Measurements from ENCODE around the gene DNAH8.

The DNAH8 gene

DNA sequence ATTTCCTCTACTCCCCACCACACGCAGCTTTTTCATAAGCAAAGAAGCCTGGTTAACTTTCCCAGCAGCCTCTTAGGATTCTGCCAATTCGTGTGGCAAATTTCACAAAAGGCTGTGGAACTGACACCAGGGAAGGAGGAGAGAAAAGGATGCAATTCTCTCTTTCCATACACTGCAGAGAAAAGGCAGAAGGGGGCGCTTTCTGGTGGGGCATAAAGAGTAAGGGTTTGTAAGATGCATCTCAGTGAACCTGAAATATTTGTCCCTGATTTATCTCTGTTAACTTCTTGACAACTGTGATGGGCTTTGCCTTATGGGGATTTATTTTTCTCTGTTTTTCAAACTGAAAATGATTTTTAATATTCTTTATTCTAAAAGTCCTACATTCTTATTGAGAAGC, 288.0 kb downstream of the DNAH8 start:
- no peak overlapping the region for H3K4me3 ChIP-seq (ENCODE audit: low read depth, low read length)

DNA sequence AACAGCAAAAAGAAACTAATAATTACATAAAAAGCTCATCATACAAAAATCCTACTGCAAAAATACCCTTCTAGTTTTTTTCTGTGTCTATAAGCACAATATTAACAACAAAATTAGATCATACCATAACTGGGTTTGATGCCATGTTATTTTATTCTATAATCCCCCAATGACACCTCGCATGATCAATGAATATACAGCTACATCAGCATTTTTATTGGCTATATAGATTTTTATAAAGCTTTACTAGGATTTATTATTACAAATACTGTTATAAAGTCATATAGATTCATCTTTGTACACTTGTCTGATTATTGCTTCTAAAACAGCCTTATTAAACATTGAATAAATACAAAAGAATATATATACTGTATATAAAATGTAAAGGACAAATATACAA, 288.4 kb downstream of the DNAH8 start:
- no peak overlapping the region for H3K4me3 ChIP-seq (ENCODE audit: low read depth, low read length)

DNA sequence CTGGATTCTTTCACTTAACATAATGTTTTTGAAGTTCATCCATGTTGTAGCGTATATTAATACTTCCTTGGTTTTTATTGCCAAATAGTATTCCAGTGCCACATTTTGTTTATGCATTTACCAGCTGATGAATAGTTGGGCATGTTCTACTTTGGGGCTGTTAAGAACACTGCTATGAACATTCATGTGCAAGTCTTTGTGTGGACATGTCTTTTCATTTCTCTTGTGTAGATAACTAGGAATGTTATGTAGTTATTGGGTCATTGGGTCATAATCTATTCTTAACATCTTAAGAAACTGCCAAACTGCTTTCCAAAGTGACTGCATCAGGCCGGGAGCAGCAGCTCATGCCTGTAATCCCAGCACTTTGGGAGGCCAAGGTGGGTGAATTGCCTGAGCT, 289.7 kb downstream of the DNAH8 start:
- H3K4me3 ChIP-seq (ENCODE audit: low read depth, low read length), result no peak overlapping the region

DNA sequence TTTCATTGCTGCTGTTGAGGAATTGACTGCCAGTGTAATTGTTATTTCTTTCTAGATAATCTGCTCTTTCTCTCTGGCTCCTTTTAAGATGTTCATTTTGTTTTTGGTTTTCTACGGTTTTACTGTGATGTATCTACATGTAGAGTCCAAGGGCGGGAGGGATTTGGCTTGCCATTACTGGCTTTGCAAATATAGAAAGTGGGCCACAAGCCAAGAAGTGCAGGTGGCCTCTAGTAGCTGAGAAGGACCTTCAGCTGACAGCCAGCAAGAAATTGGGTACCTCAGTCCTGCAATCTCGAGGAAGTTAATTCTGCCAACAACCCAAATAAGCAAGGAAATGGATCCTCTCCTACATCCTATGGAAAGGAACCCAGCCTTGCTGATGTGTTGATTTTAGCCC, 290.7 kb downstream of the DNAH8 start:
- H3K4me3 ChIP-seq (ENCODE audit: low read depth, low read length), result no peak overlapping the region

DNA sequence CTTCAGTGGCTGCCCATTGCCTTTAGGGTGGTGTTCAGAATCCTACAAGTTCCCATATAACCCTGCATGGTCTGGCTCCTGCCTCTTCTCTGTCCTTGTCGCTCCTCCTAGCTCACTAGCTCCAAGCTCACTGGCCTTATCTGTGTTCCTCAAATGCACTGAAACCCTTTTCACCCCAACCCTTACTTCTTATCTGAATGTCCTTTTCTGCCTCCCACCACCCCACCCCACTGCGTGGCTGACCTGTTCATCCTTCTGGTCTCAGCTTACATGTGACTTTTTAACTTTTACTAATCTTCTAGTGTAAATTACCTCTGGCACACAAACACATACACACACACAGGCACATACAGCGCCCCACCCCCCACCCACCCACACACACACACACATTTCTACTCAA, 292.5 kb downstream of the DNAH8 start:
- no peak overlapping the region for H3K4me3 ChIP-seq (ENCODE audit: low read depth, low read length)

DNA sequence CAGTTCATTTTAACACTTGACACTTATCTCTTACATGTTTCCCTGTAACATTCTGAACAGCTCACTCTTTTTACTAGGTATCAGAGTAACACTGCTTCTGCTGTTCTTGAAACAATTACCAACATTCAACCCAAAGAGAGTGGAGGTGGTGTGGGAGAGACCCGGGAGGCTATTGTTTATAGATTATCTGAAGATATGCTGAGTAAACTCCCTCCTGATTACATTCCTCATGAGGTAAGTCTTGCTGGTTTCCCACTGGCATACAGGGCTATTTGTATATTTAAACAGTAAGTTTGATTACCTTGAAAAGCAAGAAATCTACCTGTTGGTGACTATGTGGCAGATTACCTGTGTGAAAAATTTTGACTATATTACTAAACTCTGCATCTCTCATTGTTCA, 293.6 kb downstream of the DNAH8 start:
- H3K4me3 ChIP-seq (ENCODE audit: low read depth, low read length), result no peak overlapping the region

DNA sequence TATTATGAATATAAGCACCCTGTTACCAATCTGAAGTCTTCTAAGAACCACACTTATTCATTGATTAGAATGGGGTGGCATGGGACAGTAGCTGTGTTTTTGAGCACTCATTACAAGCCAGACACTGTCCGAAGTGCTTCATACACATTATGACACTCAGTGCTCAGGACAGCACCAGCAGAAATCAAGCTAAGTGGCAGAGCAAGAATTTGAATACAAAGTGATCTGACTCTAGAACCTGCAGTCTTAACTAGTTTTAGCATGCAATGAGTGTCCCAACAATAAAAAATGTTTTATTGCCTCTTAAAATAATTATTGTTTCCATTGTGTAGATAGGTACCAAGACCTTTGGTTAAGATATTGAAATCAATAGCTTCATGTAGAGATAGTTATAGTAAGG, 294.4 kb downstream of the DNAH8 start:
- no peak overlapping the region for H3K4me3 ChIP-seq (ENCODE audit: low read depth, low read length)

DNA sequence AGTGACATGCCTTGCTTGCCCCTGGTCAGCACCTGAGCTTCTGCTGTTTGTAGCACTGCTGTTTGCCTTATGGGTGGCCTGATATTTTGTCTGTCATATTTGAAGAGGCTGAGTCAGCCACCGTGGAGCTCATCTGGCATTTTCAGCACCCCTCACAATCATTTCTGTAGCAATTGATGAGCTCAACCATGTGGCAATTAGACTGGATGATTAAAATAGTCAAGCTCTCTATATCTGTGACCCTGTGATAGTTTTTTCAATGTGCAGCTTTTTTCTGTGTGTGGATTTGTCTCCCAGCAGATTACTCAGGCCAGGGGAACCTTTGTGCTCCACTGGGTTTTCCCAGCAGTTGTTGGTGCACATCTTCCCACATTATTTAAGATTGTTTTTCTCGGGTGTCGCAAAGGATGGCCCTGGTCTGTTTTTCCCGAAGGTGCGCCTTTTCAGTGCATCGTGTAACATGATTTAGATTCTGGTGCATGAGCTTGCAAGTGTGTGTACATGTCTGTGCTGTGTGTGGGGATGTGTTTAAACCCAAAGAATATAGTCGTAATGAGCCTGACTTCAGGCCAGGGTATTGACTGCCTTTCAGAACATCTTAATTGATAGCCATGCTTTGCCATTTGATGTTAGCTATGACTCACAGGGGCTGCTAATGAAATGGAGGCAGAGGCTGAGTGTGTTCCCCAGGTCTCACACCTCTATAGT, 301.9 kb downstream of the DNAH8 start:
- no peak overlapping the region for H3K4me3 ChIP-seq (ENCODE audit: low read depth, low read length)

DNA sequence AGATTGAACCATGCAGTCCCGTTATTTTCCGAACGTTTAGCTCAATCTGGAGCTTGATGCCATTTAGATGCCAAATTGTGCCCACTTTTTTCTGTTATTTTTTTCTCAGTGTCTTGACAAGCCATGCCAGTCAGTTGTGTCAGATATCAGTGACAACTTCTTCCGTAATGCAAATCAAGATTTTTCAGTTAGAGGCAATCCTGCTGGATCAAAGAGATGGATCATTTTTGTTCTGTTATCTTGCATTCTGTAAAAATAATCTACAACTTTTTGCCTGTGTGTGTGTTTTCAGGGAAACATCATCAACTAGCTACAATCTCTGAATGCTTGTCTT, 302.4 kb downstream of the DNAH8 start:
- no peak overlapping the region for H3K4me3 ChIP-seq (ENCODE audit: low read depth, low read length)

DNA sequence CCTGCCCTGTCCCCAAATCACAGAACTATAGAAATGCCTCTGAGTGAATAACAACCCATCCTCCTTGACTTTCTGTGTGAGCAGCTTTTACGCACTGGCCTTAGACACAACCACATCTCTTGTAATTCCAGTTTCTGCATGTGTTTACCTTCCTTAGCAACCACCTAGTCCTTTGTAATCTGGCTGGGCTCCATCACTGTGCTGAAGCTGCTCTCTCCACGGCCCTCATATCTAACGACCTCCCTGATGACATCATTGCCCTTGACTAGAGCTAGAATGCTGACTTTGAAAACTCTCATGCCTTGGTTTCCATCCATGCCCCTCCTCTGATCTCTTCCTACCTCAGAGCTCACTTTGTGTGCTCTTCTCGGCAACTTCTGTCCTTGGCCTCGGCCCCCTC, 303.0 kb downstream of the DNAH8 start:
- no peak overlapping the region for H3K4me3 ChIP-seq (ENCODE audit: low read depth, low read length)

DNA sequence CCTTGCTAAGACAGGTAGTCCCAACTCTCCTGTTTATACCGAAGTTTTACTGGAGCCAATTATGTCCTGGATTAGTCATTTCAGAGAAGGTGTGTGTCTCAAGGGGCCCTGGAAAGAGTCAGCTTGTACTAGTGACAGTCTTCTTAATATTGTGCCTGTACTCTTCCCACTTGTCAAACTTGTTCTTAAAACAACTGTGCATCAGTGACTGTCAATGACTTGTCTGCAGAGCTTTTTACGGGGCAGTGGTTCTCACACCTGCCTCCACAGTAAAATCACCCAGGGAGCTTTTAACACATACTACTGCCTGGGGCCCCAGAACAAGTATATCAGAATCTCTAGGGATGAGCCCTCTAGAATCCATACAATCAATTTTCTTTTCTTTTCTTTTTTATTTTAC, 305.0 kb downstream of the DNAH8 start:
- H3K4me3 ChIP-seq (ENCODE audit: low read depth, low read length), result no peak overlapping the region

DNA sequence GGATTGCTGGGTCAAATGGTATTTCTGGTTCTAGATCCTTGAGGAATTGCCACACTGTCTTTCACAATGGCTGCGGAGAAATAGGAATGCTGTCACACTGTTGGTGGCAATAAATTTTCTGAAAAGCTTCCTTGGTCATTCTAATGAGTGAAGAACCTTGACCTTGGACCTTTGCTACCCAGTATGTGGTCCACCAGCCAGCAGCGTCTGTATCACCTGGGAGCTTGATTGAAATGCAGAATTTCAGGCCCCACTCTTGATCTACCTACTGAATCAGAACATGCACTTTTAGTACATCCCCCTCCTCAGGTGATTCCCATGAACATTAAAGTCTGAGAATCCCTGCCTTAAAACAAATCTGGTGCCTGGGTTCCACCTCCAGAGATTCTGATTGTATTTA, 305.9 kb downstream of the DNAH8 start:
- no peak overlapping the region for H3K4me3 ChIP-seq (ENCODE audit: low read depth, low read length)

DNA sequence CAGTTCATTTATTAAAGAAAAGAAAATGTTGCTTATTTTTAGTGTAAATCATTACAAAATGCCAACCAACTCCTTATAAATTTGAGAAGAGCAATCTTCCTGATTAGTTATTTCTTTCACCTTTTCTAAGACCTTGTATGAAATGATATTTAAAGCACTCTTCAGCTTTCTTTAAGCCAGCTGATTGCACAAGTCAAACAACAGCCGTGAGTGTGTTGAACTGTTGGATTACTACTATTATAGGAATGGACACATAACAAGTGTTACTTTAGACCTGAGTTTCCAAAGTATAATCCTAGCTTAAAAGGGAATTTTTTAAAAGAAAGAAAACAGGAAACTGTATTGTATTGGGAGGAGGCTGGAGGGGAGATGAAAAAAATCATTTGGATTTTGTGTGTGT, 306.7 kb downstream of the DNAH8 start:
- H3K4me3 ChIP-seq (ENCODE audit: low read depth, low read length), result no peak overlapping the region

DNA sequence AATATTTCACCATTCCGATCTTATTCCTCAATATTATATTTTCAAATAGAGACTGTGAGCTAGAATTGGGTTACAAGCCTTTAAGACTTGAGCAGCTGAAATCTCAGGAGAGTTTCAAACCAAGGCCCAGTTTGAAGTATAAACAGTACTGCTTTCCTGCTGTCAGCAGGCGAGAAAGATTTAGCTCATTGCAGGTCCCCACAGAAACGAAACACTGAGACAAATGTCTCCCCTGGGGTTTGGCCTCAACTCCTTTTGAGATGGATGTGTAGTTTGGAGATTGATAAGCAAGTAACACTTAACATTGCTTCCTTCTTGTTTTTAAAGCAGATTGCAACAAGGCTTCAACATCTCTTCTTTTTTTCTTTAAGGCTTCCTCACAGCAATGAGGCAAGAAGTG, 311.1 kb downstream of the DNAH8 start:
- H3K4me3 ChIP-seq (ENCODE audit: low read depth, low read length), result no peak overlapping the region

DNA sequence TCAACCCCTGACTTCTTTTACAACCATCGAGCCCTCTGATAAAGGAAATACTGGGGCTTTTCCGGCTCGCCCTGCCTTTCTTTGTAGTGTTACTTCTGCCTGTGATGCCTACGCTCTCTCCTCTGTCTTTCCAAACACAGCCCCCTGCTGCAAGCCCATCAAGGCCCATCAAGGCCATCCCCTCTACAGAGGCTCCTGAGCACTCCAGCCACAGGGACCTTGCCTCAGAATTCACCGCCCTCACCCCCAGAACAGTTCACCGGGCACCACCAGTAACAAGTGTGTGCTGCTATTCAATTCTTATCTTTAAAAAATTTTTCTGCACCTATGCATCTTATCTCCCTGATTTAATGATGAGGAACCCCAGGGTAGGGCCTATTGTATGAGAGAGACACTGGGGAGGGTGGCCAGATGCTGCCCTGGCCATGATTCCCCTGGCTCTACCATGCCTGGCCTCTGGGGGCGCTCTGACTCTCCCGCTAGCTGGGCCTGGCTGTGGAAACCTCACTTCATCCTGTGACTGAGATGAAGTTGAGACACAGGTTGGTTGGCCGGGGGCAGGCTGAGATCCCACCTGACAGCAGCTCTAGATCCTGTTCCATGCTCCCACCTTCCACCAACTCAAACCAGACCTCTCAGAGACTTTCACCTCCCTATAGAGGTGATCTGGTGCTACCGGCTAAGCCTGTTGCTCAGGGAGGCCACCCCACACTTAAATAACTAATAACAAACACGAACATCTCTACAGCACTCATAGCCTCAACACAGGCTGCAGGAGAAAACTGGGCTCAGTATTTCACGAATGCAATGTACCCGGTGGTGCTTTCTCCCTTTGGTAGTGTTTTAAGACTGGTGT, 314.3 kb downstream of the DNAH8 start:
- H3K4me3 ChIP-seq (ENCODE audit: low read depth, low read length), result no peak overlapping the region

DNA sequence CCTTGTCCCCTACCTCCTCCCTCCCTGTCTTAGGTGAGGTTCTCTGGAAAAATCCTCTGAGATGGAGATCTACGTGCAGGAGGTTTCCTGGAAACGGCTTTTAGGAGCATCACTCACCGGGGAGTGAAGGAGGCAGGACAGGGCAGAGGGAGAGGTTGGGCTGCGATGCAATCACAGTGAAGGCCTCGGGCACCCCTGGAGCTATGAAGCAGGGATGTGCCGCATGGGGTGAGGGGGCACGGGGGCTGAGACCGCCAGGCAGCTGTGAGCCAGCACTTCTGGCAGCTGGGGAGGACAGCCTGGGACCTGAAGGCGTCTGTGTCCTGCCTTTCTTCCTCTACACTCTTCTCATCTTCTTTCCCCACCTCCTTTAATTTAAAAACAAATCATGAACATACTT, 320.6 kb downstream of the DNAH8 start:
- no peak overlapping the region for H3K4me3 ChIP-seq (ENCODE audit: low read depth, low read length)

DNA sequence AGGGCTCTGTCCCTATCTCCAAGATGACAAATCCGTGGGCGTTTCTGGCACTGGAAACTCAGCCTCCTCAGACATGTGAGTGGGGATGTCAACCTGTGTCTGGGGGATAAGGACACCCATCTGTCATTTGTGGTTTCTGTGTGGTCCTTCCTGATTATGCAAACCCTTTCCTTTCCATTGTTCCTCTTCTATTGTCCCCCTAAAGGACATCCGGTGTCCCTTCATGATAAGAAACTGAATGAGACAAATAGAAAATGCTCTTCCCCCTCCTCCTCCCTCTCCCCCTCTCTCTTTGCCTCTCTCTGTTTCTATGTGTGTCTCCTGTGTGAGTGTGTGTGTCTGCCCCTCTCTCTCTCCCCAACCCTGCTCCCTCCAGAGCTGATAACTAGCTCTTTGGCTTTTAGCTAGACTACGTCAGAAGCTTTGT, 322.0 kb downstream of the DNAH8 start:
- no peak overlapping the region for H3K4me3 ChIP-seq (ENCODE audit: low read depth, low read length)

DNA sequence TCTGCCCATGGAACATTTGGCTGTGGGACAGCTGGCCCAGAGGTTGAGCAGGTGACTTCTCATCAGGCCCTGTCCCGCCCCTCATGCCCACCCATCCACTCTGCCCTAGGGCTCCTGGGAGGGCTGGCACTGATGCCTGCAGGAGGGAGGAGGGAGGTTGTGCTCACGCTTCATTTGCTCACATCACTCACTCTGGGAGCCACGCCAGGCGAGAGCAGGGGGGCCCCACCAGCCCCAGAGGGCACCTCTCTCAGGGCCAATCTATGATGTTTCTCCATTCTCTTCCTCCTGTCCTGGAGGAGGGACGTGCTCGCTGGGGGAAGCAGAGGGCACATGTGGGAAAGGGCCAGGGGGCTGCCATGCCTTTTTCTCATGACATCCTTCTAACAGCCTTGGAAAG, 322.6 kb downstream of the DNAH8 start:
- no peak overlapping the region for H3K4me3 ChIP-seq (ENCODE audit: low read depth, low read length)

DNA sequence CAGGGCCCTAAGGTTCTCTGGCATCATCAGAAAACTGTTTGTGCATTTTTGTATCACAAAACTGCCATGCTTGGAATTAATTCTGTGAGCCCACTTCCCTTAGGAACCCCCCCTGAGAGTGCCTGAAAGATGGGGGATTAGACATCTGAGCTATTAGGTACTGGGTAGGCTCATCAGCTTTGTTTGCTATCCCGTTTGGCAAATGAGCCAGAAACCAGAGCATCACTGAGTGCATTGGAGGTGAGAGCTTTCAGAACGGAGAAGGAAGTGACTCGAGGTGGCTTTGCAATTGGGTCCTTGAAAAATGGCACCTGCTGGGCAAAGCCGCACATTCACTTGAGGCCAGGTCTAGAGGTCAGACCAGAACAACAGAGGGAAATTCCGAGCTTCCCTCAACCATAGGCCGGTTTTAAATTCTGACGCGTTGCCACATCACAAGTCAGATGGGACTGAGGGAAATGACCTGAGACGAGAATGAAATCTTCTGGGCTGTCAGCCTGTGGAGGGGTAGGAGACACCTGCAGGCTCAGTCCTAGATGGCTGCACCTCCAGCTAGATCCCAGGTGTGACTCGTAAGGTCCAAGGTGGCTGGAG, 325.1 kb downstream of the DNAH8 start:
- H3K4me3 ChIP-seq (ENCODE audit: low read depth, low read length), result no peak overlapping the region

DNA sequence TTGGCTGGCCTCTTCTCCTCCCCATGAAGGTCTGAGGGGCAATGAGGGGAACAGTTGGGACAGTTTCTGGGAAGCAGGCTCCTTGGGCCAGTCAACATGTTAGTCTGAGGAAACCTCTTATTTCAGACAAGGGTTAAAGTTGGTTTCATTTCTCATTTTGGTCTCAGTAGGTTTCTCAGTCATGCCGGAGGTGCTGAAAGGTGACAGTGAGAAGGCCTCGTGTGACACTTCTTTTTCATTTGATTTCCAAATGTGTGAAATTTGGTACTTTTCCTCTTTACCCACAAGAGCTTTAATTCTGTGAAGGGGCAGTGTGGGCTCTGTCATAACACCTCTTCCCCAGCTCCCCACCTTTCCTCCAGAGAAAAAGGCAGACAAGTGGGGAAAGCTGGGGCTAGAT, 326.0 kb downstream of the DNAH8 start:
- H3K4me3 ChIP-seq (ENCODE audit: low read depth, low read length), result no peak overlapping the region

DNA sequence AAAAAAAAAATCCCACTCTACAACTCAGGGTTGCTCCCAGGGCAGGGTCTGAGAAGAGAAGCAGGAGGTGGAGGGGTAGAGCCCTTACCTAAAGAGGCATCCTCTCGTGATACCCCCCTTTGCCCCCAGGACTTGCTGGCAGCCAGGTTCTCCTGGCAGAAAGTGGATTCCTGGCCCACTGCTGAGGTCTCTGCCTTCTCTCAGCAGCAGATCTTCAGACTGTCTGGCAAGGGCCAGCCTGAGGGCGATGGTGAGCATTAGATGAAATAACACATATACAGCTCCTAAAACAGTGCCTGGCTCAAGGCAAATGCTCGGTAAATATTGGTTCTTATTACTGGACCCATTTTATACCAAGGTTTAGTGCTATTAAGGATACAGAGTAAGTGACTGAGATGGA, 328.7 kb downstream of the DNAH8 start:
- H3K4me3 ChIP-seq (ENCODE audit: low read depth, low read length), result no peak overlapping the region

DNA sequence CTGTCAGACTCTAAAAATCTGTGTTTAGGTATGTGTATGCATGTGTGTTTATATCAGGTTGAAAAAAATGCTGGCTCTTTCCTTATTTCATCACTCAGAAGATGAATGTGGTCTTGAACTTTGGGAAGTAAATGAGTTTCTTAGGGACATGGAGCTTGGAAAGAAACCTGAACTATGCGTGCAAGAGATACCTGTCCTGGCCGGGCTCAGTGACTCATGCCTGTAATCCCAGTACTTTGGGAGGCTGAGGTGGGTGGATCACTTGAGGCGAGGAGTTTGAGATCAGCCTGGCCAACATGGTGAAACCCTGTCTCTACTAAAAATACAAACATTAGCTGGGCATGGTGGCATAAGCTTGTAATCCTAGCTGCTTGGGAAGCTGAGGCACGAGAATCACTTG, 329.1 kb downstream of the DNAH8 start:
- no peak overlapping the region for H3K4me3 ChIP-seq (ENCODE audit: low read depth, low read length)

All from iPS-11a (cell line).